ENCODE data around the gene PRPH.

GRCh38 chr12:49283541-49284429, 11.2 kb upstream of the PRPH start:
- TF ChIP-seq TSHZ2 (CRISPR knock-in tag; IDR thresholded peaks at IDR 0.05) (no peak), ZNF70 (CRISPR knock-in tag; IDR thresholded peaks at IDR 0.05) (no peak), ESRRG (CRISPR knock-in tag; IDR thresholded peaks at IDR 0.05) (no peak), ZFP3 (CRISPR knock-in tag; IDR thresholded peaks at IDR 0.05) (no peak), BACH2 (CRISPR knock-in tag; IDR thresholded peaks at IDR 0.05; ENCODE audit: borderline replicate concordance) (no peak), ZFP30 (CRISPR knock-in tag; IDR thresholded peaks at IDR 0.05) (no peak), PATZ1 (CRISPR knock-in tag; IDR thresholded peaks at IDR 0.05; ENCODE audit: borderline replicate concordance) (no peak)
